Glomerular visceral epithelial cell (primary cell): ENCODE measurements around the gene QPCTL.

Experiments
- DNase-seq: peaks from one replicate; pipeline ENCODE4 v3.0.0-alpha.2; 2016; ENCODE audit errors: extremely low spot score

The QPCTL gene

GRCh38 chr19:45692187-45693105 is at the start of gene QPCTL:
Gene QPCTL (plus strand): TSS chr19:45692666. CDS start chr19:45692704, 38 bp downstream.
- peak; percentile 100 for DNase-seq

GRCh38 chr19:45643024-45643926 is 49.2 kb upstream of the QPCTL start:
- DNase-seq: peak; percentile 87

GRCh38 chr19:45643927-45644771 is 48.3 kb upstream of the QPCTL start:
- no peak for DNase-seq

- DNase-seq: no peak
Observed at GRCh38 chr19:45645068-45645630, 47.3 kb upstream of the QPCTL start.

- peak; percentile 92 for DNase-seq
Observed at GRCh38 chr19:45645631-45646344, 46.7 kb upstream of the QPCTL start.

- DNase-seq: no peak
Observed at GRCh38 chr19:45646345-45646698, 46.1 kb upstream of the QPCTL start.

- no peak for DNase-seq
Observed at GRCh38 chr19:45650722-45651121, 41.7 kb upstream of the QPCTL start.

GRCh38 chr19:45653634-45654033 is 38.8 kb upstream of the QPCTL start:
- no peak for DNase-seq

- no peak for DNase-seq
Observed at GRCh38 chr19:45655073-45655472, 37.4 kb upstream of the QPCTL start.

- no peak for DNase-seq
Observed at GRCh38 chr19:45657520-45658167, 34.8 kb upstream of the QPCTL start.

GRCh38 chr19:45659096-45659729 is 33.3 kb upstream of the QPCTL start:
- DNase-seq: no peak

GRCh38 chr19:45660636-45661035 is 31.8 kb upstream of the QPCTL start:
- DNase-seq: no peak

- DNase-seq: no peak
Observed at GRCh38 chr19:45663800-45664199, 28.7 kb upstream of the QPCTL start.

GRCh38 chr19:45664575-45664974 is 27.9 kb upstream of the QPCTL start:
- DNase-seq: no peak

- peak; percentile 24 for DNase-seq
Observed at GRCh38 chr19:45667620-45668341, 24.7 kb upstream of the QPCTL start, which contains the start of gene GIPR. Gene GIPR (plus strand): TSS chr19:45668221. CDS start chr19:45669521, 1,300 bp downstream.

- no peak for DNase-seq
Observed at GRCh38 chr19:45668342-45668871, 24.1 kb upstream of the QPCTL start.

- DNase-seq: peak; percentile 76
Observed at GRCh38 chr19:45670670-45671453, 21.6 kb upstream of the QPCTL start.

- no peak for DNase-seq
Observed at GRCh38 chr19:45674946-45675345, 17.5 kb upstream of the QPCTL start.
